A673 (cell line): ENCODE results near the gene CHFR. TPM values are rescaled to one million over a fixed set of nuclear protein-coding genes. Genes with fewer than 3 reads are reported as not detected.

Experiments
- BruUV-seq: library from RNA; stranded (reverse); fragments of 400-500 nt; replicated peaks from 2 replicates; lab custom pipeline; 2021; lab: Mats Ljungman, UMichigan
- CTCF ChIA-PET: fragments of 300-600 bp; sonication (Branson Sonifier 250); formaldehyde crosslinking; loops from one replicate; lab custom pipeline; 2022; ENCODE audit warnings: antibody characterized with exemption; lab: Charles Lee
- POLR2A ChIA-PET: fragments of 300-600 bp; sonication (Branson Sonifier 250); formaldehyde crosslinking; loops from one replicate; lab custom pipeline; 2022; ENCODE audit warnings: antibody characterized with exemption; ENCODE audit not compliant: low non-redundant PET; lab: Charles Lee
- DNase-seq: peaks from one replicate; pipeline ENCODE4 v3.0.0-alpha.2; 2015; ENCODE audit warnings: low spot score
- H3K27ac ChIP-seq: fragments of 200-600 bp; sonication (generic); 2 replicates; pipeline ENCODE4 v1.5.1; 2016; ENCODE audit warnings: mixed run types, low read depth, mild to moderate bottlenecking, mixed read lengths, antibody characterized with exemption, low read length; ENCODE audit not compliant: poor library complexity, severe bottlenecking
- H3K27me3 ChIP-seq: fragments of 200-600 bp; sonication (generic); replicated peaks from 2 replicates; pipeline ENCODE4 v1.6.1; 2017; ENCODE audit warnings: mixed run types, low read depth, mild to moderate bottlenecking, mixed read lengths, antibody characterized with exemption, low read length; ENCODE audit not compliant: insufficient read depth, poor library complexity
- H3K36me3 ChIP-seq: fragments of 200-600 bp; sonication (generic); 2 replicates; pipeline ENCODE4 v1.6.1; 2016; ENCODE audit warnings: mixed run types, mild to moderate bottlenecking, mixed read lengths, antibody characterized with exemption, low read length; ENCODE audit not compliant: insufficient read depth, poor library complexity, severe bottlenecking
- H3K4me1 ChIP-seq: fragments of 200-600 bp; sonication (generic); 2 replicates; pipeline ENCODE4 v1.6.1; 2017; ENCODE audit warnings: mixed run types, mild to moderate bottlenecking, mixed read lengths, antibody characterized with exemption, low read length; ENCODE audit not compliant: insufficient read depth, poor library complexity, severe bottlenecking
- H3K4me3 ChIP-seq: fragments of 200-600 bp; sonication (generic); 2 replicates; pipeline ENCODE4 v1.5.1; 2016; ENCODE audit warnings: low read depth, mixed run types, mild to moderate bottlenecking, mixed read lengths, low read length; ENCODE audit not compliant: poor library complexity, severe bottlenecking
- H3K9me3 ChIP-seq: fragments of 200-600 bp; sonication (generic); 2 replicates; pipeline ENCODE4 v1.6.1; 2016; ENCODE audit warnings: mixed run types, low read depth, mild to moderate bottlenecking, mixed read lengths, antibody characterized with exemption, low read length; ENCODE audit not compliant: poor library complexity, severe bottlenecking
- CTCF ChIP-seq: fragments of 300-800, 200-600 bp; sonication (generic); conservative IDR thresholded peaks from 2 replicates; pipeline ENCODE4 v1.5.1; 2017; ENCODE audit warnings: low read depth, mild to moderate bottlenecking, antibody characterized with exemption, low read length, moderate library complexity, mixed read lengths
- EZH2 ChIP-seq: fragments of 200-600 bp; sonication (generic); IDR thresholded peaks from 2 replicates; pipeline ENCODE4 v1.6.1; 2017; ENCODE audit warnings: borderline replicate concordance, low read depth, mild to moderate bottlenecking, mixed read lengths, antibody characterized with exemption, low read length; ENCODE audit not compliant: poor library complexity, severe bottlenecking
- intact Hi-C: fragments of 100-400 bp; cut with micrococcal nuclease; formaldehyde crosslinking; loops from one replicate; pipeline ENCODE4 v1.10.0; 2022; ENCODE audit not compliant: unreplicated experiment
- total RNA-seq: library from RNA; stranded (reverse); gene quantifications from 2 replicates; pipeline ENCODE4 v1.2.3, GENCODE V29; 2021

CHFR gene
- total RNA-seq, 1 experiment from 2014 or later: 44.9 TPM

- DNase-seq: no peak
- H3K4me1 ChIP-seq: no peaks in the 10 kb centered on the region
- TF ChIP-seq CTCF: no peak
- no peak for TF ChIP-seq EZH2
- CTCF ChIA-PET: no interaction called here
- no TSS peak for BruUV-seq
- POLR2A ChIA-PET: no interaction called here
- peaks cover 3% of the 10 kb centered on the region for H3K36me3 ChIP-seq
- no peak overlapping the region for H3K4me3 ChIP-seq
- intact Hi-C loops: no loop called here
- H3K27ac ChIP-seq: no peak overlapping the region
- no peaks in the 10 kb centered on the region for H3K27me3 ChIP-seq
- no peaks in the 10 kb centered on the region for H3K9me3 ChIP-seq
These were observed 47.7 kb downstream of the CHFR start for GRCh38 chr12:132839558-132840235.

GRCh38 chr12:132838410-132839080, 48.9 kb downstream of the CHFR start:
- H3K27ac ChIP-seq: no peak overlapping the region
- H3K4me3 ChIP-seq: no peak overlapping the region
- BruUV-seq: no TSS peak
- H3K4me1 ChIP-seq: no peaks in the 10 kb centered on the region
- no peak for DNase-seq
- no peaks in the 10 kb centered on the region for H3K27me3 ChIP-seq
- H3K36me3 ChIP-seq: peaks cover 3% of the 10 kb centered on the region
- CTCF ChIA-PET: no interaction called here
- intact Hi-C loops: no loop called here
- POLR2A ChIA-PET: no interaction called here
- H3K9me3 ChIP-seq: no peaks in the 10 kb centered on the region
- no peak for TF ChIP-seq EZH2
- TF ChIP-seq CTCF: no peak

GRCh38 chr12:132837693-132838409, 49.6 kb downstream of the CHFR start:
- no peaks in the 10 kb centered on the region for H3K9me3 ChIP-seq
- intact Hi-C loops: no loop called here
- peaks cover 2% of the 10 kb centered on the region for H3K36me3 ChIP-seq
- no peaks in the 10 kb centered on the region for H3K27me3 ChIP-seq
- H3K27ac ChIP-seq: no peak overlapping the region
- no peaks in the 10 kb centered on the region for H3K4me1 ChIP-seq
- TF ChIP-seq EZH2 (no peak), CTCF (no peak)
- POLR2A ChIA-PET: no interaction called here
- no peak overlapping the region for H3K4me3 ChIP-seq
- CTCF ChIA-PET: no interaction called here
- no peak for DNase-seq
- no TSS peak for BruUV-seq
